HepG2 (cell line): Measurements from ENCODE around the gene TEAD4.

Source experiments
- CC2D1A ChIP-seq: sonication (generic); formaldehyde crosslinking; IDR thresholded peaks from 2 replicates; pipeline ENCODE4 v1.8.1; 2023; ENCODE audit warnings: mild to moderate bottlenecking, missing genetic modification reagents
- ZNF121 ChIP-seq: sonication (generic); formaldehyde crosslinking; IDR thresholded peaks from 2 replicates; pipeline ENCODE4 v1.5.0; 2020; ENCODE audit warnings: mild to moderate bottlenecking, missing genetic modification reagents
- ZNF431 ChIP-seq: sonication (generic); formaldehyde crosslinking; IDR thresholded peaks from 2 replicates; pipeline ENCODE4 v1.9.0; 2022; ENCODE audit warnings: missing genetic modification reagents, low read depth, mild to moderate bottlenecking, borderline replicate concordance

GRCh38 chr12:3004655-3005565, 45.7 kb downstream of the TEAD4 start:
- TF ChIP-seq ZNF431 (CRISPR knock-in tag) = no peak
- no peak for TF ChIP-seq CC2D1A
- TF ChIP-seq ZNF121 (CRISPR knock-in tag) = no peak
